NK-92 treated with Interleukin-12 subunit alpha and Interleukin-12 subunit beta, amount 100 ng/mL, for 24 hours (cell line): ENCODE data around the gene LDLRAD2.

Experiments
- DNase-seq: peaks from one replicate; lab custom pipeline; 2025; lab: John Stamatoyannopoulos, UW

The LDLRAD2 gene

GRCh38 chr1:21842606-21843162 is 30.6 kb downstream of the LDLRAD2 start:
- DNase-seq = no peak

GRCh38 chr1:21843208-21843607 is 31.1 kb downstream of the LDLRAD2 start:
- DNase-seq = no peak

DNA sequence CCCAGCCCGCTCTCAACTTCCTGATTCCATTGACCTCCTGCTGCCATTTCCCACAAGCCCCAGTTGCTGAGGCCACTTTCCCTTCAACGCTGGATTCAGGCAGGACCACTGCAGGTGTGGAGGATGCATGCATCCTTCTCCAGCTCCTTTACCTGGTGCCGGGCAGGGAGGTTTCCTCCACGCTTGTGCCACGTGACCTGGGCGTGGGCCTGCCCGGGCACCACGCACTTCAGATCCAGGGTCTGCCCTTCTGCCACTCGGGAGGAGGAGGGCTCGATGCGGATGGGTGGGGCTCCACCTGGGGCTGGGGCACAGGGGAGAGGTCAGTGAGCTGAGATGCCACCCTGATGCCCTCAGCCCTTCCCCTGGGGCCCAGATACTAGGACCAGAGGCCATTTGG is 31.9 kb downstream of the LDLRAD2 start:
- DNase-seq = no peak

DNA sequence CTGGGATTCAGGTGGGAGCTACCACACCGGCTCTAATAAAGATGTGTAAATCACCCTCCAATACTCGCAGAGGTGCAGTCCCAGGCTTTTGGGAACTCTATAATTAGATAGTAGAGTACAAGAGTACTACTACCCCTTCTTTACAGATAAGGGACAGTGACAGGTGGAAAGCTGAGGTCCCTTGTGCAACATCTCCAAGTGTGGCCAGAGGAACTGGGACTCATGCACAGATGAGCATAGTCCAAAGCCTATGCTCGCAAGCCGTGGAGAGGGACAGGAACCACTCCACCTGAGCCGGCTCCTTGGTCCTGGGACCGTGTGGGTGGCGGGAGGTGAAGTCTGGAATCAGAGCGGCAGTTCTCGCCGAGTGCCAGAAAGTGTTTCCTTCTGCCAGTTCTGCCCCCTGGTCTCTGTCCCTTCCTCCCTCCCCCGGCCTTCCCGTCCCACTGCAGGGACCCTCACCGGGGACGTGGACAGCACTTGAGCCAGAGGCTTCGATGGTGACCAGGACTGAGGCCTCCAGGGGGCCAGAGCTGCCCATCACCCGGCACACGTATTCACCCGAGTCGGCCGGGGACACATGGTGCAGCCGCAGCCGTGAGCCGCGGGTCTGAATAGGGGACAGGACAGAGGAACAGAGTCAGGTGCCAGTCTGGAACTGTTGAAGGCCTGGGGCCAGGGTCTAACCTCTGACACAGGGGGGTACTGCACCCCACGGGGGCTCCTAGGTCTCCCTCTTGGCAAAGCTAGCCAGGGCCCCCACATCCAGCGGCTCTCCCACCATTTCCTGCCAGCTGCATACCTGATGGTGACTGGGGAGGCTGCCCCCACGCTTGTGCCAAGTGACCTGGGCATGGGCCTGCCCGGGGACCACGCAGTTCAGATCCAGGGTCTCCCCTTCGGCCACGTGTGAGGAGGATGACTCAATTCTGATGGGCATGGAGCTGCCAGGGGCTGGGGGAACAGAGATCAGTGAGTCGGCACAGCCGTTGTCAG is 33.9 kb downstream of the LDLRAD2 start:
- no peak for DNase-seq

DNA sequence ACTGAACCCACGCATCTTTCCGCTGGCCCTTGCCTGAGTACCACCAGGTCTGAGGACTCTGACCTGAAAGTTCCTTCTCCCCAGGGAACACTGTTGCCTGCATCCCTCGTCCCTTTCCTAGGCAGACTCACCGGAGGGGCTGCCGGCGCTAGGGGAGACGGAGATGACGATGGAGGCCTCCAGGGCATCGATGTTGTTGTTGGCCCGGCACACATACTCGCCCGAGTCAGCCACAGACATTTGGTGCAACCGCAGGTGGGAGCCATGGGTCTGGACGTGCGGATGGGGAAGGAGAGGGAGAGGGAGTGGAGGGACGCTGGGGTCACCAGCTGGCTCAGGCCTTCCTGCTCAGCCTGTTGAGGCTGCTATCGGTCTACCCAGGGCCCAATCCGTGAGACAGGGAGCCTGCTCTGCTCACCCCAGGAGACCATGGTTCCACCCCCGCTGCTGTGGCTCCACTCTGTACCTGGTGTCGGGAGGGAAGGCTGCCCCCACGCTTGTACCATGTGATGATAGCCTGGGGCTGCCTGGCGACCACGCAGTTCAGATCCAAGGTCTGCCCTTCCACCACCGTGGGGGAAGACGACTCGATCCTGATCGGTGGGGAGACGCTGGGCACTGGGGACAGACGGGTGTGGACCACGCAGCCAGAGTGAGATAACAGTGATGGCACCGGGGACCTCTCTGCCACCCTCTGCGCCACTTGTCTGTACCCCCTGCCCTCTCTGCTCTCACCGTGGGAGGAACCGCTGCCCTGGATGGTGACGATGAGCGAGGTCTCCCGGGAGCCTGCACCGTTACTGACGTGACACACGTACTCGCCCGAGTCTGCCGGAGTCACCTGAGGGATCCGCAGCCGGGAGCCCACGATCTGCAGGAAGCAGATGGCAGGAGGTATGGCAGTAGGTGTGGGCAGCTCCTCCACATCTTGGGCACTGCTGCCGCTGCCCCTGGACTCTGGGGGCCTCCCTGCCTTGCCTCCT is 35.4 kb downstream of the LDLRAD2 start:
- DNase-seq = no peak

DNA sequence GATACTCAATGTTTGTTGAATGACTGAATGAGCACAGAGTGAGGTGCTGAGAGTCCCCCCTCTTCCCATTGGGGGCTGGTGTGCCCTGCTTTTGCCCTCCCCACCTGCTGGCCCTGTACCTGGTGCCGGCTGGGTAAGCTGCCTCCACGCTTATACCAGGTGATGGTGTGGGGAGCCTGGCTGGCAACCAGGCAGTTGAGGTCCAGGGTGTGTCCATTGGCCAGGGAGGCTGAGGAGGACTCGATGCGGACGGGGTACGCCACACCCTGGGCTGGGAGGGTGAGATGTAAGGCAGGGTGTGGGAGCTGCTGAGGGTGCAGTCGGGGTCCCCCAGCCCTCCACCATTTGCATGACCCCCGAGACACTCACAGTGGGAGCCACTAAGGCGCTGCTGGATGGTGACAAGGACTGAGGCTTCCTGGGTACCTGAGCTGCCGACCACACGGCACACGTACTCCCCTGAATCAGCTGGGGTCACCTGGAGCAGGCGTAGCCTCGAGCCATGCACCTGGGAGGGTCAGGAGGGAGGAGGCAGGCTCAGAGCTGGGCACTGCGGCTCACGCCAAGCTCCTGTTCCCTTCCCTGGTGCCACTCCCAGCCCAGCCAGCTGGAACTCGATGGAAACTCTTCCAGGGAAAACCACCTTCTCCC is 36.6 kb downstream of the LDLRAD2 start:
- no peak for DNase-seq

DNA sequence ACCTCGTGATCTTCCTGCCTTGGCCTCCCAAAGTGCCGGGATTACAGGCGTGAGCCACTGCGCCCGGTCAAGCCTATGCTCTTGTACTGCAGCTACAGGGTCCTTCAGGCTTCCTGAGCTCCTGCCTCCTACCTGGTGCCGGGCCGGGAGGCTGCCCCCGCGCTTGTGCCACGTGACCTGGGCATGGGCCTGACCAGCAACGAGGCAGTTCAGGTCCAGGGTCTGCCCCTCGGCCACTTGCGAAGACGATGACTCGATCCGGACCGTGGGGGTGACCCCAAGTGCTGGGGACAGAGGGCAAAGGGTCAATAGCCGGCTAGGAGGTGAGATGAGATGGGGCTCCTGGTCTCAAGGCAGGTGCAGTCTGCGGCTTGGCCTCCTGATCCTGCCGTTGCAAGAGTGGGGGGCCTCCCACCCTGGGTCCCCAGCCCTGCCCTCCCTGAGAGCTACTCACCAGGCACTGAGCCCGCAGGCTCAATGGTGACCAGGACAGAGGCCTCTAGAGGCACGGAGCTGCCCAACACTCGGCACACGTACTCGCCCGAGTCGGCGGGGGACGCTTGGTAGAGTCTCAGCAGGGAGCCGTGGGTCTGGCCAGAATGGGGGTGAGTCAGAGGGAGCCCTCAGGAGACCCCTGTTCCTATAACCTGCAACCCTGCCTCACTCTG is 38.0 kb downstream of the LDLRAD2 start:
- no peak for DNase-seq

- DNase-seq = no peak
Measured at GRCh38 chr1:21851430-21852250, 39.6 kb downstream of the LDLRAD2 start.

GRCh38 chr1:21852282-21853130 is 40.4 kb downstream of the LDLRAD2 start:
- DNase-seq = no peak

GRCh38 chr1:21853131-21853427 is 41.0 kb downstream of the LDLRAD2 start:
- DNase-seq = no peak

DNA sequence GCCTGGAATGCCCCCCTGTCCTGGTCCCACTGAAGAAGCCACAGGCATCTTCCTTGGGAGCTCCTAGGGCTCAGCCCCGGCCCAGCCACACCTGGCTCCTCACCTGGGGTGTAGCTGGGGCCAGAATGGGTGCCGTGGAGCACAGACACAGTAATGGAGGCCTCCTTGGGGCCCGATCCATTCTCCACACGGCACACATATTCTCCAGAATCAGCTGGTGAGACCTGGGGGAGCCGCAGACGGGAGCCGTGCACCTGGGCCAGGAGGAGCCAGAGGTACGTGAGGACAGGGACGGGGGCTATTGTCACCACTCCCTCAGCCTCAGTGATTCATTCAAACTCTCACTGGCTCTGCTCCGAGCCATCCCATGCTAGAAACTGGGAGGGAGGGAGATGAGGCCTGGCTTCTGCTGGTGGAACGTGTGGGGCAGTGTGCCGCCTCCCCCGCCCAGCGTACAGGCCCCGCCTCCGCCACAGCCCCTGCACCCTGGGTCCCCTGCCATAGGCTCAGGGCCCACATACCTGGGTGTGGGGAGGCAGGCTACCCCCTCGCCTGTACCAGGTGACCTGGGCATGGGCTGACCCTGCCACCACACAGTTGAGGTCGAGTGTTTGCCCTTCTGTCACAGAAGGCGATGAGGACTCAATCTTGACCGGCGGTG is 42.2 kb downstream of the LDLRAD2 start:
- DNase-seq = no peak

- no peak for DNase-seq
Measured at GRCh38 chr1:21854751-21855131, 42.7 kb downstream of the LDLRAD2 start.

DNA sequence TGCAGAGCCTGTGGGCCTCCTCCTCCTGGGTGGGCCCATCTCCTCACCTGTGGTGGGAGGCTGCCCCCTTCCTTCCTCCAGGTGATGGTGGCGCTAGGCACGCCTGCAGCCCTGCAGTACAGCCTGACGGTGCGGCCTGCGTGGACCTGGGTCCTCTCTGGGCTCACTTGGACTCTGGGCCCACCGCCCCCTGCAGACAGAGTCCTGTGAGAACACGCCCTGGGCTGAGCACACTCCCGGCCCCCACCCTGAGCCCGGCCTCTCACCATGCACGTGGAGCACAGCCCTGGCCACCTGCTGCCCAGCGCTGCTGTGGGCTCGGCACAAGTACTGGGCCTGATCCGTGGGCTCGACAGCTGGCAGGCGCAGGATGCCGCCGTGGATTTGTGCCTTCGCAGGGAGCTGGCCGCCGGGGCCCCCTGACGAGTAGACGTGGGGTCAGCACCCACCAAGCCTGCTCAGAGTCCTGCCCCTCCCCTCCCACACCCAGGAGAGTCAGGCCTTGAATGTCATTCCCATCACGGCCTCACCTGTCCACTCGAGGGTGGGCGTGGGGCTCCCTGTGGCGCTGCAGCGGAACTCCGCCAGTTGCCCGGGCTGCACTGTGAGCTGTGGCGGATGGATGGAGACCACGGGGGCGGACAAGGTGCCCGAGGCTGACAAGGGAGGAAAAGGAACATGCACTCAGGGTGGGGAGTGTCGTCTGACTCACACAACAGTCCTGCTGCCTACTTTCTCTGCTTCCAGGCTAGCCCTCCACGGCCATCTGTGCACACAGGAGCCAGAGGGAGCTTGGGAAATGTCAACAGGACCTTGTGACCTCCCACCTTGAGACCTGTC is 43.4 kb downstream of the LDLRAD2 start:
- DNase-seq = no peak

- DNase-seq = peak; percentile 32
Measured at GRCh38 chr1:21857142-21857839, 45.2 kb downstream of the LDLRAD2 start.

DNA sequence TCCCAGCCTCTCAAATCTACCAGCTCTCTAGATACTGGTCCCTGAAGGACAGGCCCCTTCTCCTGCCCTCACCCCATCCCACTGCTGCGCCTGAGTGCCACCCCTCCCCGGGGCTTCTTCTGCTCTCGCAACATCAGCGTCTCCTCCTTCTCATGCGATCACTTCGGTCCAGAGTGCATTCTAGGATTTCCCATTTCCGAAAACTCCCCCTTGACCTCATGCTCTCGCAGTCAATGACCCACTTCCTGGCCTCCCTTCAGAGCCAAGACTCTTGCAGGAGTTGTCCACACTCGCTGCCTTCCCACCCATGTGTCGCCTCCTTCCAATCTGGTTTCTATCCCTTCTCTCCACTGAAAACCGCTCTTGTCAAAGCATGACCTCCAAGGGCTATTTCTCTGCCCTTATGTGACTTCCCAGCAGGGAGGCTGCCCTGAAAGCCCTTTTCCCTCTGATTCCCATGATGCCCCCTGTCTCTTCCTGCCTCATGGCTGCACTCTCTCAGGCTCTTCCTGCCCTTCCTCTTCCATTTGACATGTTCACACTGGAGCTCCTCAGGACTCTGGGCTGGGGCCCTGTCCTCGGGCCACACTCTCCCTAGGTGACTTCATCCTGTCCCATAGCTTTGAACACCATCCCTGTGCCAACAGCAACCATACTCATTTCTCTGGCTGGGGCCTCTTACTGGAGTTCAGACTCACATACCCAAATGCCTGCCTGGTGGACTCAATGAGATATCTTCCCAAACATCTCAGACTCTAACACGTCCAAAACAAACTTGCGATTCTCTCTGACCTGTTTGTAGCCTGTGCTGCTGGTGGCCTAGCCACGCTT is 46.0 kb downstream of the LDLRAD2 start:
- no peak for DNase-seq

DNA sequence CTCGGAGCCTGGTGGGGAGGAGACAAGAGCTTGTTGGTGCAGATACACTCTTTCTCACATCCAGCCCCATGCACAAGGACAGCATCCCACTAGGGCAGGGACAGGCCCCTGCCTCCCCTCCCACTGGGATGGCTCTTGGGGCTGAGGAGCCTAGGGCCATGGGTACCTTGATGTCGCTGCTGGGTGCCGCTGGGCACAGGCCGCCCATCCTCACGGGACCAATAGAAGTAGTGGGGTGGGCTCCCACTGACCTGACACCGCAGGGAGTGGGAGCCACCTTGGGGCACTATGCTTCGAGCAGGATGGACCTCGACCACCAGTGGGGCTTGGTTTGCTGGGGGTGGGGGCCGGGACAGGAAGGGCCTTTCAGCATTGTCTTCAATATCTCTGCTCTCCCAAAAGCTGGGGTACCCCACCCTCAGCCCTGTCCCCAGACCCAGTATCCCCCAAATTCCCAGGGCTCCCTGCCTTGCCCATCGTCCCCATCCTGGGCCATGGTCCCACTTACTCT is 47.7 kb downstream of the LDLRAD2 start:
- DNase-seq = no peak
